HG03565 (cell line): ENCODE data around the gene PTN.

Source experiments
- ATAC-seq: cut with Tn5 transposase; IDR thresholded peaks from one replicate; pipeline ENCODE4 v1.9.1; 2021; ENCODE audit warnings: mild to moderate bottlenecking, moderate library complexity; ENCODE audit not compliant: unreplicated experiment

The PTN gene

DNA sequence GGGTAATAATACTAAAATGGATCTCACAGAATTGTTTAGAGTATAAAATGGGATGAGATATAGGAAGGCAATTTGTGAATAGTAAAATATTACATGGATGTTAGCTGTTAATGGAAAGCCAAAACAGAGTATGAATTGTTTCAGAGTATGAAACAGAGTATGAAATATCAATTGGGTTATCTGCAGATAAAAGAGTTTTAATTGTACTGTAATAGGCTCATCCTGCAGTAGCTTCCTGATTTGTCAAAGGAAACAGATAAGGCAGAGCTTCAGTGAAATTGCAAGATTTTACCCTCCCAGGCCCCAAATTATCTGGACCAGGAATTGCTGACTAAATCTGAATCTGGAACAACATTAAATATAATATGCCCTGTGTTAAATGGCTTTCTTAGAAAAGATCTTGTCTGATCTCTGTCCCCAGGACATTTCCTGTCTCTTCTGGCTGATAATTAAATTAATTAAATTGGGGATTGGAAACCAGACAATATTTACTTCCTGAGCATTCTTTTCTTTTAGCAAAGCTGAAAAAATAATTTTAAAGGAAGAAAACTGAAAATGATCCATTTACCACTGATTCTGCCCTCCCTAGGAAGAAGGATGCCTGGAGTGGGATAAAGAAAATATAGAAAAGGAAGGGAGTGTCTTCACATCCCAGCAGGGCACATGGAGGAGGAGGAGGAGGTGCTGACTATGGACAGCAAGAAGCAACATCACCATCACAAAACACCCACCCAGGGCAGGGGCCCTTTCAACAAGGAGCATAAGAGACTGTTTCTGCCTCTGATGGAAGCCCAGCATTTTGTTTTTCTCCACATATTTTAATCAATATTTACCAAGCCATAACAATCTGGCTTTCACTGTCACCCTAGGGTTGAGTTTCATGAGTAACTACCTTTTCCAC, 18.5 kb downstream of the PTN start:
- ATAC-seq: no peak

DNA sequence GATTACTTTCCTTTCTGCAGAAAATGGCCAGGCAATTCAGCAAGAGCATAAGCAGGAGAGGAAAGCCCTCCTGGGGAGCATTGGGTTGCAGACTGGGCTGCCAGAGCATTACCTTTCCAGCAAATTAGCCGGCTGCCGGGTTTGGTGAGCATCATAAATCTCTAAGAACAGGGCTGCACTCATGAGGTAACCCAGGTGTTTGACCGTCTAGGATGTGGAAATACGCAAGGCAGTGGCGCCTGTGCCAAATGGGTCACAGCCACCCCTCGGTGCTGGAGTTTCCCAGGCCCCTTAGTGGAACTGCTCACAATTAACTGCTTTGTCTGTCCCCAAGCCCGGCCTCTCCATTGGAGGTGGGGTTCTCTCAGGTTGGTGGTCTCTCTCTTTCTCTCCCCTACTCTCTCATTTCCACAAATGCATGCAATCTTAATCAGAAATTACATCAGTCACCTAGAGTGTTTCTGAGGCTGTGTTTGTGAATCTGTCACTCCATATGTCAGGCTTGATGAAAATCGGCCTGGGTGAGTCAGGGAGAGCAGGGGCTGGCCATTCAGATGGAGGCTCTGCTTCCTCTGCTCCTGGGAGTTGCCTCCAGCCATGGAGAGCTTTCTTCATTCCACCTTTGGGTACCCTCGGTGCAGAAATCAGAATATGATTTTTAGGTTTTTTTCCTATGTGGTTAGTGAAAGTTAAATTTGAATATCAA, 26.7 kb downstream of the PTN start:
- ATAC-seq: no peak

DNA sequence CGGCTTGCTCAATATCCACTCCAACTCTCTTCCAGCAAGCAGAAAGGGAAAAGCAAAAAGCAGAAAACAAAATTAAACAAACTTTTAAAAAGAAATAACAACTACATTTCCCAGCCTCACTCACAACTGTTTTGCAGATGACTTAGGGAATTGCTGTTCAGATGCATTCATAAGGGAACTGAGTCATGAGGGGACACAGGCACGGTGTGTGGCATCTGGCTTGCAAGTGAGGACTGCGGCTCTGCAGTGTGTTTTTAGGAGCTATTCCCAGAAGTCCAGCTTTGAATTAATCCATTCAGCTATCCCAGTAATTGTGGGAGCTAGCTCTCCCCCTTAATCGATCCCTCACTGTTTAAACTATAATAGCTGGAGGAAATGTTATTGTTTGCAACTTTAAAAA, 30.3 kb downstream of the PTN start:
- no peak for ATAC-seq

DNA sequence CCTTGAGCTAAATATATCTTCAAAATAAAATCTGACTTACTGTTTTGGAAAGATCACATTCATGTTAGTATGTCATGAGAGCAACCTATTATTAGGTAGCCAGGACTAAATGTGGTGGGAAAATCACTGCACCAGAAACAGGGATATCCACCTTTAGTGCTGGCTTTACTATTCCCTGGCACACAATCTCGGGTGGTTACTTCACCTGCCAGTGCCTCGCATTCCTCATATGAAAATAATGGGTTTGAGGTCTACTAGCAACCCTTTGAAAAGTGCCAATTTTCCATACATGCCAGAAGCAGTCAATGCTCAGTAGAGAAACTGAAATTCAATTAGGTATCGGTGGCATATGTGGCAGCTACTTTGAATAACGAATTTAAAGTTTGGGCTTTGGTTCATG, 36.8 kb downstream of the PTN start:
- ATAC-seq: no peak

DNA sequence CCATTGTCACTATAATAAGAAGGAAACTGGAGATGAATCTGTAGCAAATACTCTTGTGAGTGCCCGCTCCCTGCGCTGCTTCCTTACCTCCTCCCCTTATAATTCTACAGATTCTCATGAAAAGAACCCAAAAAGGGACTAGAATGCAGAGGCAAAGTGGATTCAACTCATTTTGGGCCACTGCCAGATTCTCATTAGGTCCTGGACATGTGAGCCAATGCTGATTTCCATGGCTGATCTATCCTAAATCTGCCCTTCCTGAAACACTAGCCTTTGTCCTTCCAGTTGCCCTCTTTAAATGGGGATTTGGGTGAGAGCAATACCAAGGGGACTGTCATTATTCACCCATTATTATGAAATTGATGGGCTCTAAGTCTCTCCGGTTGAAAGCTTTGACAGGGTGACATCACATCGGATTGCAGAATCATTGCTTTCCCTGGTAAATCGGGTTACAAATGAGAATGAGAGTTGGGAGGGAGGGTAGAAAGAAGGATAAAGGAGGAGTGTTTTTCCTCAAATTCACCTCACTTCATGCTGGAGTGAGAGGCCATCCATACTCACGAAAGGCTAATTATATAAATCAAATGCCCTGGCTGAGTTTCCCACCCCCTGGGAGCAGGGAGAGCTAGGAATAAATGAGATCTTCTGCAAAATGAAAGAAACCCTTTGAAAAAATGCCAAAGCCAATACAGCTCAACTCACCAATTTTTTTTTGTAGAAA, 37.5 kb downstream of the PTN start:
- no peak for ATAC-seq

DNA sequence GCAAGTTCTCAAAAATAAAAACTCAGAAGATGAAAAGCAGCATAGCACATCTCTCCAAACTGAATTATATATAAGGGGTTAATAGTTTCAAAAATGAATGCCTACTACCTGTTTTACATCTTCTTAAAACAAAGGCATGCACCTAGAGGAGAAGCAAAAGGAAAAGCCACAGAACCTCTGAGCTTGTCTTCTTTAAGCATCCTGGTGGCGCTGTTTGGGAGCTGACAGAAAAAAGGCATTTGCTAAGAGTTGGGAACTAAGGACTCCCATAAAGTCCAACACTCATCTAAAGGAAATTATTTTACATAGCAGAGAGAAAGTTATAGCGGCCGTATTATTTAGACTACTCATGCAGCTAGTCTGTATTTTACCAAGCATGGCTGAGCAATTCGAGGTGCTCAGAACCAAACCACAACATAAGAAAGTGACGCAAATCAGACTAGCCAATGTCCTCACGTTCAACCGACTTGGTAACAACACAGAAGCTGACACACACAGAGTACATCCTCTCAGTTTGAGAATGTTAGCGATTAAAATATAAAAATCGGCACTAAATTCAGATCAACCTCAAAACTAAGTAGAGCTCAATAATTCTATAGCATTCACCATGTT, 38.8 kb downstream of the PTN start:
- ATAC-seq: no peak

DNA sequence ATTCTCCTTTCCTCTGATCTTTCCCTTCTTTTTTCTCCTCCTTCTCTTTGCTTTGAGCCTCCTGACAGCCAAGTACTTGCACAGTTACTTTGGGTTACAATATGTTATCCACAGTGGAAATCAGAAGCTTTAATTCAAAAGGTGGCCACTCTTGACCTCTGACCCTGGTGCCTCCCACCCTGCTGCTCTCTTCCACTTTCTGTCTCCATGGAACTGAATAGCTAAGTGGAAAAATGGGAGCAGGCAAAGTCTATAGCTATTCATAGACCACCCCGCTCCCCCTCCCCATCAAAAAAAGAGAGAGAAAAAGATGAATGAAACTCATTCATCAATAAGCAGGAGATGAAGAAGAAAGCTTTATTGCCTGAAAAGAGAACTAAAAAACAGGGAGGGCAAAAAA, 39.4 kb downstream of the PTN start:
- ATAC-seq: no peak

DNA sequence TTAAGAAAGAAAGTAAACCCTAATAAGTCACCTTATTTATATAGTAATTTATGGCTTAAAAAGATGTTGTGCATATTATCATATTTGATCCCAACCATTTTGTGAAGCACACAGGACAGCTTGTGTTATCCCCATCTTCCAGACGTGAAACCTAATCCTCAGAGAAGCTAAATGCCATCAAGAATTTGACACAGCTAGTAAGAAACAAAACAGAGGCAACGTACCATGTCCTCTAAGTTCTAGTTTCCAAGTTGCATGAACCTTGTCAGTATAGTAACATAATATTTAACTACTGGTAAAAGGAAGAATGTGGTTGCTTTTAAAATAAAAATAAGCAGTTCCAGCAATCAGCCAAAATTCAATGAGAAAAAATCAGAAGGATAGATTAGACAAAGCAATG, 41.5 kb downstream of the PTN start:
- ATAC-seq: no peak

DNA sequence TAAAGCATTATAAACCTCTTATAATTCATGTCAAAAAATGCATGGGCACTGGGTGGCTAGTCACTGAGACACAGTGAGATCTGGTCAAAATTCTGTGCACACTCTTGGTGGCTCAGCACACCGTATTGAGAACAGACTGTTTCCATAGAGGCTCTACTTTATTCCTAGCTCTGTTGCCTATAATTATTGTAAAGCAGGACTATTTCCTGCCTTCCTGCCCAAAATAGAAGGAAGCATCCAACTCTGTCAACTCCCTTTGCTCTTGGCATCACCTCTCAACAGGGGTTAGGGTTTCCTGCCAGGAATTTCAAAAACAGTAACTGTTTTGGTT, 45.1 kb downstream of the PTN start:
- ATAC-seq: no peak

DNA sequence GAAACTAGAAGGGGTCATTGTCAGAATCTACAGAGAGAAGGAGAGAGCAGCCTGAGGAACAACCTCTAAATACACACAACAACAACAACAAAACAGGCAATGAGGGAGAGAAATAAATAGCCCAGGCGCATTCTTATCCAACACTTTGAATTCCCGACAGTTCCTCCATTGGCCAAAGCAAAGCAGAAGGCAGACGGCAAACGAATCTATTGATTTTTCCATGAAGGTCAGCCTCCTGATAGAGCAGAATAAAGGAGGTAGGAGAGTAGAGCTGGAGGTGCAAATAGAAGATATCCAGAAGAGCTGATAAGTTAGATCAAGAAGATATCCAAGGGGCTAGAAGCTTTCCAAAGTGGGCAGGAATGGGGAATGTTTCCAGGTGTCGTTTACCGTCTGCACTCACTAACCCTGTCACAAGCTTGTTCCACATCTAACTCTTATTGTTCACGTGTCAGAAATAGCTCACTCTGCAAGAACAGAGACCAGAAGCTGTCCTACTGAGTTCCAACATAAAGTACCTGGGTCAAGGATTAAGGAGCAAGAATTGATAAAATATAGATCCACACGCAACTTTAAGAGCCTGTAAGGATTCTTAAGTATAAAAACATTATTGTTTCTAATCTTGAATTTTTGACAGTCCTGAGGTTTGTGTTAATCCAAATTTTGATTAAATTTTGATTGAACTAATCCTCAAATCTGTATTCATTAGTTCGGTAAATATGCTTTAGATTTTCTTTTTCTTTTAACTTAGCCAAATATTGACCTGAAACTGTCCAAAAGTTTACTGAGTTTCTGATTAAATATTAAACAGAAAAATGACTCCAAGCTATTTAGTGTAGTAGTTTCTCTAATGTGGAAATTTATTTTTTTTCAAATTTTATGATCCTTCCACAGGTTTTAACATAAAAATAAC, 45.7 kb downstream of the PTN start:
- ATAC-seq: no peak

DNA sequence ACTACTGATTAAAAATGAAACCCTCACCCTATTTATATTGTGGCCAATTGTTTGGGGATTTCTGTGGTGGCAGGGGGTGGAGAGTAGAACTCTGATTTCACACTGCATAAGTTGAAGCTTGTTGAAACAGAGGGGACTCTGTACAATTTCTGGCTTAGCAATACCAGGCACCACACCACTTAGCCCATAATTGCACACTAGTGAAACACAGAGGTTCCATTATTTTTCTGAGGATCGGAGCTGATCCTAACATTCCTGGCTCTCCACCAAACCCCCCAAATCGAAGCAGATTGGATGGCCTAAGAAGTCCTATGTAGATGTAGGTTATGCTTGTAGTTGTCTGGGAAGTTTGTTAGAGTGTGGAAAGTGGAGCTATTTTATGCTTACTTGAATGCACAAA, 47.0 kb downstream of the PTN start:
- no peak for ATAC-seq

DNA sequence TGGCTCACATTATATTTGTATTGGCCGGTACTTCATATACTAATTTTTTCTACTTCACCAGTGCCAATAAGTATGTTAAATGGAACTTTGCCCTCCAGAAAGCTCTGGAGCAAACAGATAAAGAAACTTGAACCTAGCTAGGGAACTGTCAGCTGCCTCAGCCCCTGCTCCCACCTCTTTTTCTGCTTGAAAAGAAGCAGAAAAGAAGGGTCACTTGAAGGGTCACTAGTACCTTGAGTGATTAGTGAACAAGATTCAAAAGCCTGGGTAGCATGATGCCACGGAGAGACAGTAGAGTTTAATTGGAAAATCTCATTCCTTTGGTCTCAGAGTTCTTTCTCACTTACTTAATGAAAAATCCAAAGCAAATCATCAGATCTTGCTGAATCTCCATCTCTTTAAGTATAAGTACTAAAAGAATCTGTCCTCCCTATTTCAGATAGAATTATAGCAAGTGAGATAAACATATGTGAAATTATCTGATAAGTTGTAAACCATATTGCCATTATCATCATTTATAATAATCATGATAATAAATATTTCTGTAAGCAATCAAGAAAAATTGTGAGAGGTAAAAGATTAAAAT, 47.7 kb downstream of the PTN start:
- no peak for ATAC-seq

DNA sequence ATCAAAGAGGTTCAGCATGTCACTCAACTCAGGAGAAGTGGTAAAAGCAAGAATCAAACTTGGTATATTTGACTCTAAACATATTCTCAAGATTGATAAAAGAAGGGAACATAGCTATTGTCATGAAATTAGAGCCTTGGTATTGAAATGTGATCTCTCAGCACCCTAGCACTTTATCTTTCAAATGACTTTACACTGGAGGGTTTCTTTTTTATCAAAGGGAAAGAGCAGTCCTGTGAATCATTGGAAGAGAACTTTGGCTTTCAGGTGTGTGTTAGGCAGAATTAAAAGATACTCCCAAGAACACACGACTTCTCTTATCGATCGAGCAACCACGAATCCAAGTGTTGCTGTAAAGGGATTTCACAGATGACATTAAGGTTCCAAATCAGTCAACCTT, 54.4 kb downstream of the PTN start:
- ATAC-seq: no peak

DNA sequence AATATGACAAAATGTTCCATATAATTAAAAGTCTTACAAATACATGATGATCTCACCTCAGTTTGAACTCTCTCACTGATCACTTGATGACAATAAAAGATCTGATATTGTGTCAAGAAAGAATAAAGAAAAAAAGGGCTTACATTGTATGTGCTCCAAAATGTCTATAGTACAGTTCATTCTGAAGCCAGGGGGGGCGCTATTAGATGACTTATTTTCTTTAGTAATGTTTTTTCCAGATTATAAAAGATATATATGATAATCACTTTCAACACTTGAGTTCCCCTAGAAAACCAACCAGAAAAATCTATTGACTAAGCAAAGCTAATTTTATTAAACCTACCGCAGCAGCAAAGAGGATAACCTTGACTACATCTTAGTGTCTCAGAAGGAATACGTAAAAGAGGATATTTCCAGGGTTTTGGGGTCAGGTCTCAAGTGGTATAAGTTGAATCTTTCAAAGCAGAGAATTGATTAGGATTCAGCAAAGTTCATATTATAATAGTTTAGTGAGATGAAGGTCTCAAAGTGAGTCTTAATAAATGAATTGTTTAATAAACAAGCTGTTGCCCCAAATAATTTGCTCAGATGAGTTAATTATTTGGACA, 55.8 kb downstream of the PTN start:
- no peak for ATAC-seq

DNA sequence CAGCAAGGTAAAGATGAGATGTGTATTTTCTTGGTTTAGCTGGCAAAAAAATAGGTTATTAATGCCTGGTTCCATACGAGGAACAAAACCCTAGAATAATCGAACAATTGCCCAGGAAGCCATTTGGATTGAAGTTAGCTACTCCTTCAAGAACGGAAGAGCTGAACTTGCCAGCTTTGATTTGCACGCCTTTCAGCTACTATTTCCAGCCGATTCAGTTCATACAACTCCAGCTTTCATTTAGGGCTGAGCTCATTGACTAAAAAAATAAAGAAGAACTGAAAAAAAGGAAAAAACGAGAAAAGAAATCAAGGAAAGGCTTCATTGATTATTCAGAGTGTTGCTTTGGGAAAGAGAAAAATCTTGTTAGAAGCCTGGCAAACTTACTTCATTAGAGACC, 60.4 kb downstream of the PTN start:
- no peak for ATAC-seq

DNA sequence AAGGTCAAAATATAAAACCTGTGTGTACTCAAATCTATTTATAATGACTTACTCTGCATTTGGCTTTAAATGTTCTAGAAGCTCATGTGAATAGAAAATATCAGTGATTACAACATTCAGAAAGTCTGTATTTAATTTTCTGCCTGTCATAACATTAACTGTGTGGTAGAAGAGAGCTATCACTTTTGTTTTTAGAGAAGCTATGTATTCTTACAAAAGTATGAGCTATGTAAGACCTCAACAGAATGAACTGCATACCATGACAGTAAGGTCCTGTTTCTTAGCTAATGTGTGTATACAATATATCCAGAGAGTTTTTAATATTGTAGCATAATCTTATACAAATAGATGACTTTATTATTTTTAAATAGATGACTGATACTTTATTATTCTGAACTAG, 61.5 kb downstream of the PTN start:
- ATAC-seq: no peak

DNA sequence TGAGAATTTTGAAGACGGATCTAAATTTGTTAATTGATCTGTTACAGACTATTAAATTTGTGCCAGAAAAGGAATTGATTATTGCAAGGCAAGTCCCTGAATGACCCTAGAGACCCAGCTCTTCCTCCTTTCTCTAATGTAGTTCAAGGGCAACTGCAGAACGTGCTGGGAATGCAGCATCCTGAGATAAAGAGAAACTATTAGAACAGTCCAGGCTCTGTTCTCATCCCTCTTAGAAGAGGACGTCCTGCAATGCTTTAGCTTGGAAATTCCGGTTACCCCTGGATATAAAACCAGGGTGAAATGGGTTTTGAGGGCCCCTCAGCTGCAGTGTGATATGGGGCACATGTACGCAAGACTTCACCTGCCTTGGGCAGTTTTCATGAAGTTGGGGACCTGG, 67.3 kb downstream of the PTN start:
- no peak for ATAC-seq

DNA sequence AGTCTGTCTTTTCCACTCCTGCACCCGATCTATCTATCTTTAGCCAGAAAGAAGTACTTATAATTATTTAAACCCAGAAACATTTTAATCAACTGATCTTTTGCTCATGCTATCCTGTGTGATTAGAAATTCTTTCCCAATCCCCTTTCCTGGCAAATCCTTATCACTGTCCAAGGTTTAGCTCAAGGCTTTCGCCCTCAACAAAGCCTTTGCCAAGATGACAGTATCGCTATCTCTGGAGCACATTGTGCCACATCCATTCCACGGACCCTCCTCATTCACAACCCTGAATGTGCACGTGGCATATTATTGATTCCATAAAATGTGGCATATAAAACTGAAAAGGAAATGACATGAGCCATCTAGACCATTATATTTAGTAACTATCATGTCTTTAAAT, 71.3 kb downstream of the PTN start:
- ATAC-seq: no peak

DNA sequence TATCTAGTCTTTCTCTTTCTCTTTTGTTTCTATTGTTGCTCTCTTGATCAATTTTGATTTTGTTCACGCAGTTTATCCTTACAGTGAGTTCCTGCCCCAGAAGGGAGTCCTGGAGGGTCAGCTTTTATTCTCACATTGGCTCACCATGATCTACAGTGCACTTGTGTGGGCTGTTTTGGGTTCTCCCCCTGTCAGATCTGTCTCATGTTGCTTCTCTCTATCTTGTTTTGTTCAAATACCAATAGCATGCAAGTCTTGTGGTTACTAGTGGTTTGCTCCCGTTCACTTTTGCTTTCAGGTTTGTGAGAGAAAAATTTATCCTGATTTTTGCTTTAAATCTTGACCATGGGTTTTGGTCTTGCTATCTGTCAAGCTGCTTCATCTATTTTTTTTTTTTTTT, 74.3 kb downstream of the PTN start:
- no peak for ATAC-seq
